H9 (cell line): ENCODE measurements around the gene FAM227B. TPM values are rescaled to one million over a fixed set of nuclear protein-coding genes. Genes with fewer than 3 reads are reported as not detected.

Source experiments
- DNase-seq: peaks from one replicate; pipeline ENCODE4 v3.0.0-alpha.2; 2017
- H2AFZ ChIP-seq: one replicate; pipeline ENCODE4 v1.6.1; 2013; ENCODE audit warnings: mild to moderate bottlenecking, low read length, control low read depth, moderate library complexity
- H2AK5ac ChIP-seq: 2 replicates; pipeline ENCODE4 v1.6.1; 2013; ENCODE audit warnings: low read length, control low read depth, mixed read lengths; ENCODE audit not compliant: insufficient read length
- H2BK120ac ChIP-seq: one replicate; pipeline ENCODE4 v1.6.1; 2013; ENCODE audit warnings: low read depth, mild to moderate bottlenecking, low read length, control low read depth, inconsistent platforms; ENCODE audit not compliant: poor library complexity, severe bottlenecking
- H2BK12ac ChIP-seq: 2 replicates; pipeline ENCODE4 v1.6.1; 2013; ENCODE audit warnings: low read length, control low read depth, mixed read lengths, low read depth; ENCODE audit not compliant: insufficient read length
- H2BK15ac ChIP-seq: 2 replicates; pipeline ENCODE4 v1.6.1; 2013; ENCODE audit warnings: low read depth, low read length, control low read depth
- H2BK20ac ChIP-seq: one replicate; pipeline ENCODE4 v1.6.1; 2013; ENCODE audit warnings: low read depth, mild to moderate bottlenecking, low read length, control low read depth, inconsistent platforms; ENCODE audit not compliant: poor library complexity, severe bottlenecking
- H2BK5ac ChIP-seq: 2 replicates; pipeline ENCODE4 v1.6.1; 2013; ENCODE audit warnings: low read length, control low read depth, mixed read lengths; ENCODE audit not compliant: insufficient read length
- H3K14ac ChIP-seq: 2 replicates; pipeline ENCODE4 v1.6.1; 2013; ENCODE audit warnings: low read length, control low read depth; ENCODE audit not compliant: insufficient read depth
- H3K18ac ChIP-seq: 2 replicates; pipeline ENCODE4 v1.6.1; 2013; ENCODE audit warnings: low read depth, mild to moderate bottlenecking, mixed read lengths, low read length, control low read depth; ENCODE audit not compliant: insufficient read length
- H3K23ac ChIP-seq: 2 replicates; pipeline ENCODE4 v1.6.1; 2013; ENCODE audit warnings: low read length, control low read depth, mixed read lengths, low read depth; ENCODE audit not compliant: insufficient read length
- H3K23me2 ChIP-seq: 2 replicates; pipeline ENCODE4 v1.6.1; 2013; ENCODE audit warnings: low read depth, mild to moderate bottlenecking, mixed read lengths, low read length, control low read depth; ENCODE audit not compliant: insufficient read length, poor library complexity, severe bottlenecking
- H3K27ac ChIP-seq: 2 replicates; pipeline ENCODE4 v1.5.1; 2013; ENCODE audit warnings: low read length, control low read depth, mixed read lengths, low read depth; ENCODE audit not compliant: insufficient read length
- H3K27me3 ChIP-seq: 2 replicates; pipeline ENCODE4 v1.6.1; 2013; ENCODE audit warnings: low read length, control low read depth, inconsistent platforms; ENCODE audit not compliant: insufficient read depth
- H3K4ac ChIP-seq: 2 replicates; pipeline ENCODE4 v1.6.1; 2013; ENCODE audit warnings: low read depth, mild to moderate bottlenecking, control low read depth, inconsistent platforms, low read length, moderate library complexity
- H3K4me1 ChIP-seq: 2 replicates; pipeline ENCODE4 v1.6.1; 2013; ENCODE audit warnings: low read length, control low read depth, inconsistent platforms; ENCODE audit not compliant: insufficient read depth
- H3K4me2 ChIP-seq: 2 replicates; pipeline ENCODE4 v1.6.1; 2013; ENCODE audit warnings: low read length, control low read depth, mixed read lengths; ENCODE audit not compliant: insufficient read length, insufficient read depth
- H3K56ac ChIP-seq: 2 replicates; pipeline ENCODE4 v1.6.1; 2013; ENCODE audit warnings: low read depth, mild to moderate bottlenecking, mixed read lengths, low read length, control low read depth; ENCODE audit not compliant: insufficient read length
- H3K79me1 ChIP-seq: 2 replicates; pipeline ENCODE4 v1.6.1; 2013; ENCODE audit warnings: low read depth, mild to moderate bottlenecking, moderate library complexity, low read length, control low read depth, inconsistent platforms; ENCODE audit not compliant: insufficient read depth, poor library complexity, severe bottlenecking
- H3K79me2 ChIP-seq: 2 replicates; pipeline ENCODE4 v1.6.1; 2013; ENCODE audit warnings: low read length, control low read depth, inconsistent platforms; ENCODE audit not compliant: insufficient read depth
- H3K9ac ChIP-seq: 2 replicates; pipeline ENCODE4 v1.6.1; 2013; ENCODE audit warnings: low read length, control low read depth, mixed read lengths; ENCODE audit not compliant: insufficient read length; ENCODE audit errors: extremely low read depth
- H3K9me3 ChIP-seq: one replicate; pipeline ENCODE4 v1.6.1; 2013; ENCODE audit warnings: low read depth, low read length, inconsistent platforms; ENCODE audit not compliant: control insufficient read depth
- H3T11ph ChIP-seq: one replicate; pipeline ENCODE4 v1.6.1; 2013; ENCODE audit warnings: mild to moderate bottlenecking, low read length, control low read depth, inconsistent platforms
- H4K20me1 ChIP-seq: one replicate; pipeline ENCODE4 v1.6.1; 2013; ENCODE audit not compliant: control insufficient read depth, insufficient read length, insufficient read depth
- H4K5ac ChIP-seq: 2 replicates; pipeline ENCODE4 v1.6.1; 2013; ENCODE audit warnings: low read depth, mild to moderate bottlenecking, mixed read lengths, low read length, control low read depth; ENCODE audit not compliant: insufficient read length
- H4K8ac ChIP-seq: replicated peaks from 2 replicates; pipeline ENCODE4 v1.6.1; 2013; ENCODE audit warnings: low read length, control low read depth, mixed read lengths, low read depth; ENCODE audit not compliant: insufficient read length
- H4K91ac ChIP-seq: 2 replicates; pipeline ENCODE4 v1.6.1; 2013; ENCODE audit warnings: low read depth, mild to moderate bottlenecking, moderate library complexity, mixed read lengths, low read length, control low read depth; ENCODE audit not compliant: insufficient read length
- H3K27ac Mint-ChIP-seq, 3 experiments: 2 replicates in 2 of 3; 3 replicates in 1 of 3; pipeline ENCODE4 v1.8.0; 2020 to 2021; ENCODE audit warnings: mixed read lengths in 3 of 3, mild to moderate bottlenecking in 1 of 3, moderate library complexity in 1 of 3
- H3K27me3 Mint-ChIP-seq: 2 replicates; pipeline ENCODE4 v1.8.0; 2021; ENCODE audit warnings: low read depth, mild to moderate bottlenecking, moderate library complexity, mixed read lengths
- H3K36me3 Mint-ChIP-seq, 3 experiments: 2 replicates in 2 of 3; 3 replicates in 1 of 3; pipeline ENCODE4 v1.8.0; 2020 to 2021; ENCODE audit warnings: low read depth in 3 of 3, mixed read lengths in 3 of 3; ENCODE audit not compliant: insufficient read depth in 1 of 3
- H3K4me1 Mint-ChIP-seq, 2 experiments: 2 replicates each; pipeline ENCODE4 v1.8.0; 2020; ENCODE audit warnings: mixed read lengths in 2 of 2
- H3K4me3 Mint-ChIP-seq, 2 experiments: 2 replicates in 1 of 2; 3 replicates in 1 of 2; pipeline ENCODE4 v1.8.0; 2020 to 2021; ENCODE audit warnings: mild to moderate bottlenecking in 2 of 2, mixed read lengths in 2 of 2, moderate library complexity in 1 of 2
- H3K9me3 Mint-ChIP-seq, 2 experiments: 2 replicates in 1 of 2; 3 replicates in 1 of 2; pipeline ENCODE4 v1.8.0; 2020; ENCODE audit warnings: mild to moderate bottlenecking in 2 of 2, mixed read lengths in 2 of 2, moderate library complexity in 1 of 2
- CTCF ChIP-seq: fragments of 200-600 bp; sonication (generic); conservative IDR thresholded peaks from 3 replicates; pipeline ENCODE4 v1.8.0; 2021; ENCODE audit warnings: antibody characterized with exemption, mild to moderate bottlenecking
- WGBS: extraction: QIAGEN DNeasy Blood & Tissue Kit; methylation state at CpG from one replicate; pipeline ENCODE4 v1.1.7; 2013; ENCODE audit warnings: missing lambda C conversion rate, low lambda C conversion rate, mixed read lengths; ENCODE audit not compliant: insufficient read length; ENCODE audit errors: extremely low coverage; 5-methylcytosine and 5-hydroxymethylcytosine counted together
- total RNA-seq: library from RNA; stranded (reverse); gene quantifications from 2 replicates; pipeline ENCODE4 v1.2.1, GENCODE V29; 2021

FAM227B gene
- total RNA-seq, 1 experiment from 2014 or later = 5.5 TPM

GRCh38 chr15:49573421-49573820, 47.2 kb downstream of the FAM227B start:
- Mint-ChIP-seq H3K9me3 (no peaks in the 10 kb centered on the region), H3K36me3 (peaks cover 0 to 4% (median 0%) of the 10 kb centered on the region in 3 experiments; a peak in 3 of 7 replicates), H3K4me1 (no peaks in the 10 kb centered on the region), H3K27me3 (no peaks in the 10 kb centered on the region), H3K27ac (no peak overlapping the region), H3K4me3 (no peak overlapping the region)
- DNase-seq = no peak
- Histone ChIP-seq H3K4ac (no peak overlapping the region), H4K91ac (no peak overlapping the region), H3K23ac (no peak overlapping the region), H3K4me2 (no peak overlapping the region), H4K5ac (no peak overlapping the region), H3K9me3 (no peaks in the 10 kb centered on the region), H3K27ac (no peak overlapping the region), H3K18ac (no peak overlapping the region), H4K8ac (no peak overlapping the region), H3K9ac (no peak overlapping the region), H2AFZ (no peak overlapping the region), H2BK20ac (no peak overlapping the region), H3K23me2 (no peaks in the 10 kb centered on the region), H2BK120ac (no peak overlapping the region), H3K79me1 (no peaks in the 10 kb centered on the region), H2BK12ac (no peak overlapping the region), H3K14ac (no peak overlapping the region), H2BK15ac (no peak overlapping the region), H3K56ac (no peak overlapping the region), H3K4me1 (no peaks in the 10 kb centered on the region), H3K79me2 (no peaks in the 10 kb centered on the region), H2BK5ac (no peak overlapping the region), H4K20me1 (no peaks in the 10 kb centered on the region), H3T11ph (no peak overlapping the region), H2AK5ac (no peak overlapping the region), H3K27me3 (no peaks in the 10 kb centered on the region)
- TF ChIP-seq CTCF = no peak
- no CpG with 5 or more reads among the region's 1 CpG for WGBS
